GM18867 (cell line): ENCODE results near the gene IFFO2.
"Not testable (repeated sequence)": the region's sequence is repeated elsewhere in the genome, so short reads cannot be mapped to it uniquely, and the experiment has no call there.

Experiments
- ATAC-seq: cut with Tn5 transposase; IDR thresholded peaks from one replicate; pipeline ENCODE4 v1.9.1; 2021; ENCODE audit warnings: mild to moderate bottlenecking, moderate library complexity; ENCODE audit not compliant: unreplicated experiment

Gene IFFO2

DNA sequence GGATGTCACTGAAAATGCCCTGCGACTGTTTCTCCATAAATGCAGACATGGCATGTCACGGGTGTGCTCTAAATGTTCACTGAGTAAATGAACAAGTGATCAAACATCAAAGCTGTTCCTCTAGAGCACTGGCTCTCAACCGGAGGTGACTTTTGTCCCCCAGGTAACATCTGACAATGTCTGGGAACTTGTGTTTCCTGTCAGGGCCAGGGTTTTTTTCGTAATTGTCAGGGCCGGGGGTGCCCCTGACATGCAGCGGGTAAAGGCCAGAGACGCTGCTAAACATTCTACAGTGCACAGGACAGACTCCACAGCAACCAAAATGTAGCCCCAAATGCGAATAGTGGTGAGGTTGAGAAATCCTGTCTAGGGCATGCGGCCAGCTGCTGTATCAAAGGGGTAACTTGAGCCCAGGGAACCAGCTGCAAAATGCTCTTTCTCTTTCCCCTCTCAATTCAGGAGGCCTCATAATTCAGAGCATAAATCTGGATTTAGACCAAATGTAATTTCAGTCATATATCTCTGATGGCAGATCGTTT is 56.1 kb downstream of the IFFO2 start:
- ATAC-seq, result no peak

DNA sequence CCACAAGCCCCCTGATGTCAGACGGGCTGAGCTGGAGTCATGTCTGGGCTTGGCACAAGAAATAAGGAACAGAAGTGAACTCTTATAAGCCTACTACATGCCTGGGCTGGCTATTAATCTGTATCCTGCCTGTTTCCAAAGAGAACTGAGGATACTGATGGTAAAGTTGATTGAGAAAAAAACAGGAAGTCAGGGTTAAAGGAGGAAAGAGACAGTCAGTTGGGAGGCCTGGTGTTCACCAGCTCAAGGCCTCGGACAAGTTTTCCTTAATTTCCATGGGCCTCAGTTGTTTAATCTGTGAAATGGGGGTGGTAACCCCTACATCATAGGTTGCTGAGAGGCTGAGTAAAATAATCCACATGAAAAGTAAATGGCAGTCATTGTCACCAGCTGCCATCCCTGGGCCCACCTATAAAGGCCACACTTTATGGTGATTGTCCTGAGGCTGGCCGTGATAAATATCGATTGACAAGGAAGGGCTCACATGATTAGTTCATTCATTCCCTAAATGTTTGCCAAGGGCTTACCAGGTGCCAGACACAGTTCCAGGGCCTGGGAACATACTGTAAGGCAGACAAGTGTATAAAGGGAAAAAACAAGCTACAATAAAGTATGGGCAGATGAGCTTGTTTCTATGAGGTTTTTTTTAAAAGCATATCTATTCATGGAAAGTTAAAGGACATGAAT is 57.0 kb downstream of the IFFO2 start:
- ATAC-seq, result no peak

DNA sequence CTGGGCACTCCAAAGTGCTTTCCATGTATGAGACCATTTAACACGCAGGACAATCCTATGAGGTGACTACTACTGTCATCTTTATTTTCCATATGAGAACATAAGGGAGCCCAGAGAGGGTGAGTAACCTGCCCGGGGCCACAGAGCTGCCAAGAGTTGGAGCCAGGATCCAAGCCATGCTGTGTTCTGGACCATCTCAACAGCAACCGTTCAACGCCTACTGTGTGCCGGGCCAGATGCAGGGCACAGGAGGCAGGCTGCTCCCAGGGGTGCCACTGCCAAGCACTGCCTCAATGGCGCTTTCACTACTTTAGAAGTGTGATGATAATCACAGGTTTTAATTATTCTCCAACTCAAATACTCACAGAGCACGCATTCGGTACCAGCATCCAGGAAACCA is 57.9 kb downstream of the IFFO2 start:
- no peak for ATAC-seq

DNA sequence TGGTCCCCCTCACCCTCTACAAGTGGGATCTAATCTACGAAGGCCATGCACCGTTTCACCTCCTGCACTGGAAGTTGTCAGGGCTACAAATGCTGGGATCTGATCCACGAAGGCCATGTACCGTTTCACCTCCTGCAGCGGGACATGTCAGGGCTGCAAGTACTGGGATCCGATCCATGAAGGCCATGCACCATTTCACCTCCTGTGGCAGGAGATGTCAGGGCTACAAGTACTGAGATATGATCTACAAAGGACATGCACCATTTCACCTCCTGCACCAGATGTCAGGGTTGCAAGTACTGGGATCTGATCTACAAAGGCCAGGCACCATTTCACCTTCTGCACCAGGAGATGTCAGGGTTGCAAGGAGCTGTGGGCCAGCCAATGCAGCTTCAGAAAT is 61.2 kb downstream of the IFFO2 start:
- ATAC-seq, result no peak

DNA sequence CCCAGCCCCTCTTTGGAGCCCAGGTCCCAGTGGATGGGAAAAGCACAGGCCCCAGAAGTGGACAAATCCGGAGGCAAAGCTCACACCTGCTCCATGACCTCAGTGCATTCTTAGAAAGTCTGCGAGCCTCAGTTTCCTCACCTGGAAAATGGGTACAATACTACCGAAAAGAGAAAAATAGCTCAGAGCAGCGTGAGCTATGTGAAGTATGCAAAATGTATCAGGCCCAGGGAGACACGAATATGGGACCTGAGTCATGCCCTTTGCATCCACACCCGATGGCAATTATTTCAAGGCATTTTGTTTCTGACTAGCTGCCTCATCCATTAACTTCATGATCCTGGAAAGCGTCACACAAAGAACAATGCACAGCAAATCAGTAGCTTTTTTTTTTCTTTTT is 63.4 kb downstream of the IFFO2 start:
- ATAC-seq, result no peak

DNA sequence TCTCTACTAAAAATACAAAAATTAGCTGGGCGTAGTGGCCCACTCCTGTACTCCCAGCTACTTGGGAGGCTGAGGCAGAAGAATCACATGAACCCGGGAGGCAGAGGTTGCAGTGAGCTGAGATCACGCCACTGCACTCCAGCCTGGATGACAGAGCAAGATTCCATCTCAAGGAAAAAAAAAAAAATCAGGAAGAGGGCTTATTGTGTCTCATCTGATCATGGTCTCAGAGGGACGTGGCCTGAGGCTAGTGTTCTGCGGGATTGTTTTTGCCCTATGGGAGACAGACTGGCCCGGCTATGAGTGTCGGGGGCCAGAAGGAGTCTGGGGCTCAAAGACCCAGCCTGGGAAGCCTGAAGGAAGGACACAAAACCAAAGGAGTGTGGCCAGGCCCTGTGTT is 64.6 kb downstream of the IFFO2 start:
- not testable (repeated sequence) for ATAC-seq

DNA sequence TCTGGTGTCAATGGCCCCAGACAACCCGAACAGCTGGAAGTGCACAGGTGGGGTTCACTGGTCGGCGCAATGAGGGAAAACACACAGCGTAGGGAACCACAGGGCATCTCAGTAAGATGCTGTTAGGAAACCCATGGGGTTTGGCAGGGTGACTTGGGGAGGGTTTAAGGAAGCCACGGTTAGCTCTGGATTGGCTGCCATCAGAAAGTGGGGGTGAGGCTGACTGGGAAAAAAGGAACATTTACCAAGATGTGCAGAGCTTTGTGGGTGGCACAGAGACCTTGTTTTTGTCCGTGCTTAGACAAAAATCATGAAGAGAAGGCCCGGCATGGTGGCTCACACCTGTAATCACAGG is 65.1 kb downstream of the IFFO2 start:
- ATAC-seq, result no peak

DNA sequence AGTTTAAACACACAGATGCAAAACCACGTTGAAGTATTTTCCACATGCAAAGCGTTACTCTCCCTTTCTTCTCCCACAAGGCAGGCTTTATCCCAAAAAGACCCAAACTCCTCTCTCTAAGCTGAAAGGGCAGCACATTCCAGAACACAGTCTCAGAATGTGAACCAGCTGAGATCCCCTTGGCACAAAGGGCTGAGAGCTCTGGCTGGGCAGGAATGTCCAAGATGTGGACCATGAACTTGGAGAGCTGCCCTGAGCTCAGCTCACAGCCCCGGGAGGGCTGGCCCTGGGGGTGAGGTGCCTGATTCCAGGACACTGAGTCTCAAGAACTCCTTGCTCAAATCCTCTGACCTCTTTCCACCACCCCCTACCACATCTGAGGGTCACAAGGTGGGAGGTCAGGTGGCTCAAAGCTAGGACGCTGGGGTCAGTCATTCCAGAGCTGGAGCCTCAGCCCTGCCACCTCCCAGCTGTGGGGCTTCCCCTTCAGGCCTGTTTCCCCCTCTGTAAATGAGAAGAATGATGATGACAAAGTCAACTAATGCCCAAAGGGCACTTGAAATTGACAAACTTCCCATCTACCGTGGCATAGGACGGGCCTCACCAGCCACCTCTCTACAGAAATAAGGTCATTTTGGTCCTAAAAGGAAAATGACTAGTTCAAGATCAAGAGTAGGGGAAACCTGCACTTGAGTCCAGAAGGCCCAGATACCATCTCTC is 65.6 kb downstream of the IFFO2 start:
- ATAC-seq, result no peak

DNA sequence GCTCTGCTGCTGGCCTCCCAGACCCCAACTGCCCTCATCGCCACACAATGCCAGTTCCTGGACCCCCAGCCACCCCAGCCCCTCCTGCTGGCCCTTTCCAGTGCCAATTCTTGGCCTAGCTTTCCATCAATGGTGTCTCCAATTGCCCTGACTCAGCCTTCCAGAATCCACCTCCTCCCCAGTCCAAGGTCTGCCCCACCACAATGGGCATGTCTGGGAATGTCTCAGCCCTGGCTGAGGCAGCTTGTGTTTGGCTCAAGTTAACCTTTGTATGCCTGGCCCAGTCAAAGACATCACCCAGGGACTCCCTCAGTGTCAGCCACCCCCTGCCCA is 70.5 kb downstream of the IFFO2 start:
- ATAC-seq, result no peak

DNA sequence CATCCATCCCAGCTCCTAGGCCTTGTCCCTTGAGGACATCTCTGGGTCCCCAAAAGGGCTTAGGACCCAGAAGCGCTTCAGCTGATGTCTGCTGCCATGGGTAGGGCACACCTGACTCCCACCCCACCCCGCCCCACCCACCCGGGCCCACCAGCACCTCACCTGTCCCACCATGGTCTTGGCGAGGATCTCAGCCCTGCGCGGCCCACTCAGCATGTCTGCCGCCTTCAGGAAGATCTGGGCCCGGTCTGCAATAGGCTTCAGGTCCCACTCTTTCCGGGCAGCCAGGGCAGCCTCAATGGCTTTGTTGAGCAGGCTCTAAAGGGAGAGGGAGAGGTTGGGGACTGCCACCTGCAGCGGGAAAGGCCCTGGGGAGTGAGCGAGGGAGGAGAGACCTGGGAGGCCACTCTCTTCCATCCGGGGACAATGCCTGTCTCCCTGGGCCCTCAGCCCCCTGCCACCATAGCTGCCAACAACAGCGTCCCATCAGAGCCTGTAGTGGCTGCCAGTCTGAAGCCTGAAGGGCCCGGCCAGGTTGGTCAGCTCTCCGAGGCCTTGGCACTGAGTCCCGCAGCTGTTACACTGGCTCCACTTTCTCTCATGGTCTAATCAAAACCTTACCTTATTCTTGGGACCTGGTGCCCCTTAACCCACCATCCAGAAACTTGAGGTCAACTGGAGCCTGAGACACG is 71.0 kb downstream of the IFFO2 start:
- ATAC-seq, result no peak

DNA sequence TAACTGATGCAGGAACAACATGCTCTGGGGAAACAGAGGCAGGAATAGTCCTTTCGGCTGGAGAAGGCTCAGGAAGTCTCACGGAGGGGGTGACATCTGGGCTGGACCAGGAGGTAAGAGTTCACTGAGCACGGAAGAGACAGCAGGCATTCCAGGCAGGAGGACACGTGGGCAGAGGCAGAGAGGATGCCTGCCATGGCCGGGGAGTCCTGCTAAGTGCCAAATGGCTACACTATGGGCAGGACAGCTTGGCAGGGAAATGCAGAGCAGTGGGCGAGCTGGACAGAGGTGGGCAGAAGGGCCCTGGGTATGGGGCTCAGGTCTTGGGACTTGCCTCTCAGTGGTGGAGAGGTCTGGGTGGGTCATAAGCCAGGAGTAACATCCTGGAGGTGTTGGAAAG is 71.7 kb downstream of the IFFO2 start:
- ATAC-seq, result no peak

DNA sequence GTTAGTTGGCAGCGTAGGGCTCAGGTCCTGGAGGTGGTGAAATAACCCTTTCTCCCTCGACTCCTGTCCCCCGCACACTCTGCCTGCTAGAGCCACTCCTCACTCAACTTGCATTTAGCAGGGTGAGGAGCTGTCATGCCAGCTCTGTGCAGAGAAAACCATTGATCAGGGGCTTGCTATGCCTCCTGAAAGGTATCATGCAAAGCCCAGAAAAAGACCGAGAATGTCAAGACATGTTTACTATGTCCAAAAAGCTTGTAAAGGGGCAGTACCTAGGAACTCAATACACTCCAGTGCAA is 72.1 kb downstream of the IFFO2 start:
- no peak for ATAC-seq

DNA sequence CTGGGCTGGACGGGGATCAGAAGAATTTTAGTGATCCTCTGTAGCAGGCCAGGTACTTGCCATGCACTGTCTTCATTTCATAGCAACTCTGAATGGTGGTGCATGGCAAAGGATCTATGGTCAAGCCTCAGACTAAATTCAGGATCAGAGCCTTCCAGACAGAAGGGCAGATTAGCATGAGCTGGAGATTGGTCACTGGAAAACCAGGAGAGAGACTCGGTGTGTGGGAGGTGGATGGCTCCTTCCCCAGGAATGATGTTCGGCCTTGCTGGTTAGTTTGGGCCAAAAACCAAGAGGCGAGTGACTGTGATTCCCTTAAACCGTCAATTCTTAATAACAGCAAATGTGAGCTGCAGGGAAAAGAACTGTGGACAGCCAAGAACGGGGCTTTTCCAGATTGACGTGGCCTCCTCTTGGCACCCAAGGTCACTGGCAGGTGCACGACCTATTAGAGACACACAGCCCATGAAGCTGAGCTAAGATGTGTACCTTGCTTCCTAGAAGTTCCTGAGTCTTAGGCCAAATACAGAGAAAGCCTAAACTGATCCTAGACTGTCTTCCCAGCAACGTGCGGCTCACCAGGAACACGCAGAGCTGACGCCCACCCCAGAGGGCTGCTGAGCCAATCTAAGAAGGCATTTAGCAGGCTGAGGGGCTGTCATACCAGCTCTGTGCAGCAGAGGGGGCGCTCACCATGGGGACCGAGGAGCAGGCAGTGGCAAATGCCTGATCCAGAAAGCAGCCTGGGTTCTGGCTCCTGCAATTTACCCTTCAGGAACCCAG is 72.6 kb downstream of the IFFO2 start:
- ATAC-seq, result no peak

DNA sequence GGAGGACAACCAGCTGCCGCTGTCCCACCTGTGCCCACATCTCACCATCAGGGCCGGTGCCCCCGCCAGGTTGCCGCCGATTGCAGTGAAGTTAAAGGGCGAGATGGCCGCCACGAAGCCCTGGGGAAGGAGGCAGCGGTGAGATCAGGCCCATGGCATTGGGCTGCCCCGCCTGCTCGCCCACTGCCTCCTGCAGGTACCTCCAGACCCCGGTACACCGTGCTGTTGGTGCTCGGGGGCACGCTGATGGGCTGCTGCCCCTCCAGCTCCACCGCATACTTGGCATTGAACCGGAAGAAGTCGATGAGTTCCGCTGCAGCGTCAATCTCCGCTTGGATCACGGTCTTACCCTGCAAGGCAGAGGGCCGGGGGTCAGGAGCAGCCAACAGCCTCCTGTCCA is 73.4 kb downstream of the IFFO2 start:
- ATAC-seq, result no peak

DNA sequence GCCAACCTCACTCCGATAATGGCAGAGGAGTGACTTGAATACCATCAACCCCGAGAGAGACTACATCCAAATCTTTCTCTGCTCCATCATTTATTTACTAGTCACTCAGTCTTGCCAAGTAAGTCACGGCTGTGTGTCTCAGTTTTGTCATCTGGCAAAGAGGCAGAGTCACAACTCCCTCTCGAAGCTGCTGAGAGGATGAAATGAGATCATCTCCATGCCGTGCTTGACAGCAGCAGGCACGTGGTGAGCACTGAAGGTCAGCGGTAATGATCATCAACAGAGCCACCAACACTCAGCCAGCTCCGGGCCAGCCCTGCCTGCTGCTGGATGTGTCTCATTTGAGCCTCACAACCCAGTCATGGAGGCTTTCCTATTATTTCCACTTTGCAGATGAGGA is 74.0 kb downstream of the IFFO2 start:
- ATAC-seq, result no peak

DNA sequence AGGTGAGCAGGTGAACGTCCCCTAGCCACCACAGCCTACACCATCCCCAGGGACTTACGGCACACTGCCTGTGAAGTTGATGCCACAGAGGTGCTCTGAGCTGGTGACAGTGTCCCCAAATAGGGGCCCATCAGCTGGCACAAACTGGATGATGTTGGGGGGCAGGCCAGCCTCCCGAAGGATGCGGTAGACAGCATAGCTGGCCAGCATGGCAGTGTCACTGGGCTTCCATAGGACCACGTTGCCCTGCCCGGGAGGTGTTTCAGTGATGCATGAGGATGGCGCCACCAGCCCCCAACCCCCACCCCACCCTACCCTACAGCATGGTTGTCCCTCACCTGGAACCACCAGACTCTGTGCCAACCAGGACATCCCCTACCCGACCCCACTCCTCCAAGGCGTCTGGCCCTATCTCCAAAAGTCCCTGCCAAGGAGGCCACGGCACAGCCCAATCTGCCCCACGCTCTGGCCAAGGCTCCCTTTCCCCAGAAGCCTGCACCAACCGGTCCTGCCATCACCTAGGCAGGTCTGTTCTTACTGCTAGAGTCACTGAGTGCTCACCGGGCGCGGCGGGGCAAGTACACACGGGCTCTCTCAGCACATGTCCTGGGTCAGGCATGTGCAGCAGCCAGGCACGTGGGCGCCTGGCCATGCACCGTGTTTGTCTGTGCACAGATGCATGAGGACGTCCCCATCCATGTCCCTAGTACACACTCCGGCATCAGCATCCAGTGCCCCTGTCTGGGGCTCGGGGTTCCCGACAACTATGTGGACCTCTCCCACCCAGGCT is 74.6 kb downstream of the IFFO2 start:
- no peak for ATAC-seq

DNA sequence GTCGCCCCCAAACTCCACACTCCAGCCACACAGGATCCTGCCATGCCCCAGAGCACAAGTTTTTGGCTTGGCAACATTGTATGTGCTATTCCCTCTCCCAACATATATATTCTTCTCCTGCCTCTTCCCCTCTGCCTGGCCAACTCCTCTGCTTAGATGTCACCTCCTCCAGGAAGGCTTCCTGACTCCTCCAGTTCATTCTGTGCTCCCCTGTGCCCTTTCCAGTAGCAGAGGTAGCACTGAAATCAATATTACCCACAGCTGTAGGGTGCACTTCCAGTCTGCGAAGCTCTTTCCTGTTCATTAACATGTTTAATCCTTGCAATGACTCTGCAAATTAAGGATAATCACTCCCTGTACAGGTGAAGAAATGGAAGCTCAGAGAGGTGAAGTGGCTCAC is 75.3 kb downstream of the IFFO2 start:
- no peak for ATAC-seq

DNA sequence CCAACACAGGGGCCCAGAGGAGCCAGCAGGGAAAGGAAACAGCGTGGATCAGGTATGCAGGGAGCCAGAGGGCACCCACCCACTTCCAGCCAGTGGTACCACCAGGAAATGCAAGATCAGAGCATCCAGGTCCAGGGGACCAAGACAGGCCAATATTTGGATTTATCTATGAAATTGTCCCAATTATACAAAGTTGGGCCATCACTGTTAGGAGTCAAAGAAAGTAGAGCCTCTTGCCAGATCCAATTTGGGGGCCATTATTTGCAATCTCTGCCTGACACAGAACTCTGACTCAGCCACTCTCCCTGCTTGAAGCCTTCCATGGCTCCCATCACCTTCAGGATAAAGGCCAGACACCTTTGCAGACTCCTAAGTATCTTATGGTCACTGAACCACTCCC is 75.9 kb downstream of the IFFO2 start:
- no peak for ATAC-seq

DNA sequence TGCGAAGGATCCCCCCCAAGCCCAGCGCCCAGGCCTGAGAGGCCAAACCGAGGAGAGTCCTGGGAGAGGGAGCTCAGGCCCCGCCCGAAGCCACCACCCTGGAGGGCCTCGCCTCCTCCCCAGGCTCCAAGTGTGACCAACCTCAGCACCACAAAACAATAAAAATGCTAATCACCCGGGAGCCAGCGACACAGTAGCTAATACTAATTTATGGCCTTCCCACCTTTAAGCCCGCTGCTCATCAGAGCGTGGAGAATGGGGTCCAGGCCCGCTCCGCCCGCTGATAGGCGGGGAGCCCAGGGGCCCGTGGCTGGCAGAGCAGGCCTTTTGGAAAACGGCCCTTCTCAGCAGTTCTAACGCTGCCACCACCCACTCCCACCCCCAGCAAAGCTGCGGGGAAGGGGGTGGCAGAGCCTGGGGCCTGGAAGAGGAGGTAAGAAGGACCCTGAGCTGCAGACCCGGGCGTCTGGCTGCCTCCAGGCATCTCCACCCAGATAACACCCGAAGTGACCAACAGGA is 76.6 kb downstream of the IFFO2 start:
- ATAC-seq, result no peak

DNA sequence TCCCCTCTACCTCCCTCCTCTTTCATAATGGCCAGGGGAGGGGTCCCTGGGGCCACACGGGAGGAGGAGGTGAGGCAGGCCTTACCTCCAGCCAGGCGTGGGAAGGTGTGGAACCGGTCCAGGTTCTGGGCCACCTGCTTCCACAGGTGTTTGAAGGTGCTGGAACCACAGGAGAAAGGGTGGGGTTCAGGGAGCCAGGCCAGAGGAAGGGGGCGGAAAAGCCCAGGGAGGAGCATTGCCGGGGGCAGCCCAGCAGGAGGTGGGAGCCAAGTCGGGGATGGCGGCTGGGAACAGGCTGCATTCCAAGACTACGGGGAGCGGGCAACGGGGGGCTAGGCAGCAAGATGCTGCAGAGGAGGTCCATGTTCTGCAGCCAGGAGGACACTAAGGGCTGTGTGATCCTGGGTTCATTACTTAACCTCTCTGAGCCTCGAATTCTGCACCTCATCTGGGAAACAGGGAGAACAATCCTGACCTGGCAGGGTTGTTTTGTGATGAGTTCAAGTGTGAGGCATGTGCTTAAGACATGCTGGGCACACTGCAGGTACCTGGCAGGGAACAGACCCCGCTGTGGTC is 77.2 kb downstream of the IFFO2 start:
- ATAC-seq, result no peak
